ENCODE results near the gene TIMM10B. TPM values are rescaled to one million over a fixed set of nuclear protein-coding genes. Genes with fewer than 3 reads are reported as not detected.

The TIMM10B gene
- total RNA-seq, 1 experiment from 2014 or later = 57.2 TPM

DNA sequence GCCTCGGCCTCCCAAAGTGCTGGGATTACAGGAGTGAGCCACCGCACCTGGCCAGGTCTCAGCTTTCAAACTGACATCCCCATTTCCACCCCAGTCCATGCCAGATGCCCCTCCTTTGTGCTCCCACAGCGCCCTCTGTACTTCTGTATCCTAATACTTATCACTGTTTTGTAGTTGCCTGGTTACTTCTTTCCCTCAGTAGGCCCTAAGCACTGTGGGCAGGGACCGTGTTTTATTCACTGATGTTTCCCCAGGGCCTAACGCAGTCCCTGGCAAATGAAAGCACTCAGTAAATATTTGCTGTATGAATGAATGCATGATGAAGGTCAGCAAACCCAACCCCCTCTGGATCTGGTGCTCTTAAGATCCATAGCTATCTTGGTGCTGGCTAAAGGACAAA, 5.4 kb upstream of the TIMM10B start:
- Histone ChIP-seq H3K4me2 (ENCODE audit: low read depth, low read length, poor library complexity, severe bottlenecking) (no peak overlapping the region), H3K27ac (ENCODE audit: low read length) (no peak overlapping the region), H3K27me3 (ENCODE audit: low read length) (no peaks in the 10 kb centered on the region), H3K36me3 (ENCODE audit: insufficient read depth, low read length) (peaks cover 5% of the 10 kb centered on the region; the same call in 1 of the 2 replicates), H4K20me1 (ENCODE audit: insufficient read depth, low read depth, low read length) (peaks cover 3% of the 10 kb centered on the region), H3K9me2 (replicated peaks; ENCODE audit: insufficient read depth, low read length) (no peaks in the 10 kb centered on the region), H2AFZ (ENCODE audit: low read length) (no peak overlapping the region), H3K4me3 (ENCODE audit: low read length) (no peak overlapping the region), H3K79me2 (ENCODE audit: low read length) (peaks cover 19% of the 10 kb centered on the region), H3K4me1 (ENCODE audit: low read length) (peaks cover 21% of the 10 kb centered on the region), H3K9me3 (ENCODE audit: low read length) (no peaks in the 10 kb centered on the region), H3K9ac (ENCODE audit: low read length) (no peak overlapping the region)
- no peak for DNase-seq

DNA sequence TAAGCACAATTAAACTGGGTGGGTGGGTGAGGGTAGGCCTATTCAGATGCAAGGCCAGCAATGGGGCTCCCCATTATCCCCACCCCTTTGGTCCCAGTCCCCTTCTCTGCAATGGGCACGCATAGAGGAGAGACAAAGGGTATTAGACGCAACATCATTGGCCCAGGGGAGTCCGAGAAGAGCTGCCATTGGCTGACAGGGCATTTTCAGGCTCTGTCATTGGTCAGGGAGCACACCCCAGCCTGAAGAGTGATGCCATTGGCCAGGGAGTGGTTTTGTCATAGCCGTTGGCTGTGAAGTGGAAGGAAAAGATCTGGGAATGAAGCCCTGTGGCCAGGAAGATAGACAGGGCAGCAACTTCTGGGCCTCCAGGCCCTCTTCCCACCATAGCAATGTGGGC, 4.7 kb upstream of the TIMM10B start:
- no peak overlapping the region for H3K9ac ChIP-seq (ENCODE audit: low read length)
- peaks cover 25% of the 10 kb centered on the region for H3K79me2 ChIP-seq (ENCODE audit: low read length)
- H3K36me3 ChIP-seq (ENCODE audit: insufficient read depth, low read length) = peaks cover 5% of the 10 kb centered on the region; the same call in 1 of the 2 replicates
- H3K9me2 ChIP-seq (replicated peaks; ENCODE audit: insufficient read depth, low read length) = no peaks in the 10 kb centered on the region
- peaks cover 21% of the 10 kb centered on the region for H3K4me1 ChIP-seq (ENCODE audit: low read length)
- H3K4me2 ChIP-seq (ENCODE audit: low read depth, low read length, poor library complexity, severe bottlenecking) = no peak overlapping the region
- no peak overlapping the region for H2AFZ ChIP-seq (ENCODE audit: low read length)
- no peak overlapping the region for H3K4me3 ChIP-seq (ENCODE audit: low read length)
- no peak for DNase-seq
- no peak overlapping the region for H3K27ac ChIP-seq (ENCODE audit: low read length)
- H3K27me3 ChIP-seq (ENCODE audit: low read length) = no peaks in the 10 kb centered on the region
- no peaks in the 10 kb centered on the region for H3K9me3 ChIP-seq (ENCODE audit: low read length)
- peaks cover 2% of the 10 kb centered on the region for H4K20me1 ChIP-seq (ENCODE audit: insufficient read depth, low read depth, low read length)

GRCh38 chr11:6480299-6480914, 894 bp upstream of the TIMM10B start:
- Histone ChIP-seq H4K20me1 (ENCODE audit: insufficient read depth, low read depth, low read length) (peaks cover 15% of the 10 kb centered on the region), H3K36me3 (ENCODE audit: insufficient read depth, low read length) (peaks cover 35% of the 10 kb centered on the region), H3K4me2 (ENCODE audit: low read depth, low read length, poor library complexity, severe bottlenecking) (peak overlapping the region; percentile 88), H3K4me1 (ENCODE audit: low read length) (peaks cover 21% of the 10 kb centered on the region), H3K9ac (ENCODE audit: low read length) (peak overlapping the region; percentile 97), H3K4me3 (ENCODE audit: low read length) (peak overlapping the region; percentile 92), H2AFZ (ENCODE audit: low read length) (no peak overlapping the region; the same call in 1 of the 2 replicates), H3K9me2 (replicated peaks; ENCODE audit: insufficient read depth, low read length) (no peaks in the 10 kb centered on the region), H3K9me3 (ENCODE audit: low read length) (no peaks in the 10 kb centered on the region), H3K27me3 (ENCODE audit: low read length) (no peaks in the 10 kb centered on the region), H3K79me2 (ENCODE audit: low read length) (peaks cover 56% of the 10 kb centered on the region), H3K27ac (ENCODE audit: low read length) (no peak overlapping the region)
- DNase-seq = no peak

GRCh38 chr11:6481924-6482275, 599 bp downstream of the TIMM10B start:
- peak overlapping the region; percentile 97 for H3K9ac ChIP-seq (ENCODE audit: low read length)
- H3K27me3 ChIP-seq (ENCODE audit: low read length) = no peaks in the 10 kb centered on the region
- peaks cover 21% of the 10 kb centered on the region for H3K4me1 ChIP-seq (ENCODE audit: low read length)
- peaks cover 56% of the 10 kb centered on the region for H3K79me2 ChIP-seq (ENCODE audit: low read length)
- no peaks in the 10 kb centered on the region for H3K9me2 ChIP-seq (replicated peaks; ENCODE audit: insufficient read depth, low read length)
- DNase-seq = no peak
- no peaks in the 10 kb centered on the region for H3K9me3 ChIP-seq (ENCODE audit: low read length)
- H3K4me2 ChIP-seq (ENCODE audit: low read depth, low read length, poor library complexity, severe bottlenecking) = peak overlapping the region; percentile 88
- peaks cover 15% of the 10 kb centered on the region for H4K20me1 ChIP-seq (ENCODE audit: insufficient read depth, low read depth, low read length)
- H3K4me3 ChIP-seq (ENCODE audit: low read length) = peak overlapping the region; percentile 92
- peaks cover 40% of the 10 kb centered on the region for H3K36me3 ChIP-seq (ENCODE audit: insufficient read depth, low read length)
- H2AFZ ChIP-seq (ENCODE audit: low read length) = no peak overlapping the region
- H3K27ac ChIP-seq (ENCODE audit: low read length) = peak overlapping the region; percentile 68

- H3K9ac ChIP-seq (ENCODE audit: low read length) = peak overlapping the region; percentile 97
- H3K36me3 ChIP-seq (ENCODE audit: insufficient read depth, low read length) = peaks cover 40% of the 10 kb centered on the region
- peaks cover 56% of the 10 kb centered on the region for H3K79me2 ChIP-seq (ENCODE audit: low read length)
- no peaks in the 10 kb centered on the region for H3K9me3 ChIP-seq (ENCODE audit: low read length)
- H3K4me3 ChIP-seq (ENCODE audit: low read length) = peak overlapping the region; percentile 92
- H3K4me2 ChIP-seq (ENCODE audit: low read depth, low read length, poor library complexity, severe bottlenecking) = peak overlapping the region; percentile 88
- peaks cover 21% of the 10 kb centered on the region for H3K4me1 ChIP-seq (ENCODE audit: low read length)
- no peak overlapping the region for H3K27ac ChIP-seq (ENCODE audit: low read length)
- DNase-seq = no peak
- no peak overlapping the region for H2AFZ ChIP-seq (ENCODE audit: low read length)
- no peaks in the 10 kb centered on the region for H3K27me3 ChIP-seq (ENCODE audit: low read length)
- no peaks in the 10 kb centered on the region for H3K9me2 ChIP-seq (replicated peaks; ENCODE audit: insufficient read depth, low read length)
- H4K20me1 ChIP-seq (ENCODE audit: insufficient read depth, low read depth, low read length) = peaks cover 15% of the 10 kb centered on the region
Observed at GRCh38 chr11:6482441-6482840, 1.1 kb downstream of the TIMM10B start.

DNA sequence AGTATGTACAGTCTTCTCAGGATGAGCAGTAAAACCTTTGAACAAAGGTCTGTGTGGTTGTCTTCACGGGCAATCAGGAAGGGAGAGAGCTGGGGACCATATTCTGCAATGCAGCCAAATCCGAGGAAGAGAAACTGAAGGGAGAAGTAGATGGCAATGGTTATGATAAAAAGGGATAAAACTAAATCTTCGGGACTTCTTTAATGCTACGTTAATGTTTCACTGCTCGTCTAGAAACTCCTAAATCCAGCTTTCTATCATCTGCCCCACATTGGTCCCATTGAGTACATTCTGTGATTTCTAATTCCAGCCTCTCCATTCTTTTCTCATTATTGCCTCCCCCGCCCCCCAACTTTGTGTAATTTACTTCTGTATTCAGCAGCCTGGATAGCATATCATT, 1.7 kb downstream of the TIMM10B start:
- Histone ChIP-seq H3K27ac (ENCODE audit: low read length) (no peak overlapping the region), H3K9me2 (replicated peaks; ENCODE audit: insufficient read depth, low read length) (no peaks in the 10 kb centered on the region), H3K79me2 (ENCODE audit: low read length) (peaks cover 56% of the 10 kb centered on the region), H3K4me3 (ENCODE audit: low read length) (peak overlapping the region; percentile 92), H3K27me3 (ENCODE audit: low read length) (no peaks in the 10 kb centered on the region), H2AFZ (ENCODE audit: low read length) (no peak overlapping the region), H3K9me3 (ENCODE audit: low read length) (no peaks in the 10 kb centered on the region), H3K4me1 (ENCODE audit: low read length) (peaks cover 21% of the 10 kb centered on the region), H3K36me3 (ENCODE audit: insufficient read depth, low read length) (peaks cover 42% of the 10 kb centered on the region), H3K4me2 (ENCODE audit: low read depth, low read length, poor library complexity, severe bottlenecking) (peak overlapping the region; percentile 88), H4K20me1 (ENCODE audit: insufficient read depth, low read depth, low read length) (peaks cover 15% of the 10 kb centered on the region), H3K9ac (ENCODE audit: low read length) (0 out of 2 replicates have a peak overlapping the region, but pooled peaks have one; percentile 97)
- no peak for DNase-seq

DNA sequence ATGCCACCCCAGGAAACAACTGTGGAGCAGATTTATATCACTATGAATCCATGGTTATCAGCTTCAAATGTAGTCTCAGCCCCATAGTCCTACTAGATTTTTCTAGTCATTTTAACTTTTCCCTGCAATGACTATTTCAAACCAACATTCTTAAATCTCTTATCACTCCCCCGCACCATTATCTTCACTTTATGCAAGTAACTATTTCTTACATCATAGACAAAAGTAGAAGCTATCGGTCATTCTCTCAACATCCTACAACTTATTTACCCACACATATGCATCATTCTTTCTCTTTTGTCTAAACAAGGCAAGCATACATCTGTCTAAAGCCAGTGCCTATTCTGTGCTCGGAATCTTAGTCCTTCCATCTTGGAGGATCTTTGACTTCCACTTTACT, 4.4 kb downstream of the TIMM10B start:
- no peak for DNase-seq
- Histone ChIP-seq H3K27me3 (ENCODE audit: low read length) (no peaks in the 10 kb centered on the region), H3K4me3 (ENCODE audit: low read length) (no peak overlapping the region), H3K9me3 (ENCODE audit: low read length) (no peaks in the 10 kb centered on the region), H3K4me2 (ENCODE audit: low read depth, low read length, poor library complexity, severe bottlenecking) (no peak overlapping the region), H4K20me1 (ENCODE audit: insufficient read depth, low read depth, low read length) (peaks cover 15% of the 10 kb centered on the region), H3K79me2 (ENCODE audit: low read length) (peaks cover 40% of the 10 kb centered on the region), H2AFZ (ENCODE audit: low read length) (no peak overlapping the region), H3K36me3 (ENCODE audit: insufficient read depth, low read length) (peaks cover 40% of the 10 kb centered on the region), H3K9ac (ENCODE audit: low read length) (no peak overlapping the region), H3K9me2 (replicated peaks; ENCODE audit: insufficient read depth, low read length) (no peaks in the 10 kb centered on the region), H3K4me1 (ENCODE audit: low read length) (peaks cover 11% of the 10 kb centered on the region), H3K27ac (ENCODE audit: low read length) (no peak overlapping the region)

GRCh38 chr11:6486256-6486655, 5.0 kb downstream of the TIMM10B start:
- no peak overlapping the region for H3K9ac ChIP-seq (ENCODE audit: low read length)
- no peak for DNase-seq
- H3K4me2 ChIP-seq (ENCODE audit: low read depth, low read length, poor library complexity, severe bottlenecking) = no peak overlapping the region
- H3K79me2 ChIP-seq (ENCODE audit: low read length) = peaks cover 35% of the 10 kb centered on the region
- no peak overlapping the region for H3K27ac ChIP-seq (ENCODE audit: low read length)
- no peak overlapping the region for H3K4me3 ChIP-seq (ENCODE audit: low read length)
- H2AFZ ChIP-seq (ENCODE audit: low read length) = no peak overlapping the region
- peaks cover 15% of the 10 kb centered on the region; the same call in 1 of the 2 replicates for H4K20me1 ChIP-seq (ENCODE audit: insufficient read depth, low read depth, low read length)
- no peaks in the 10 kb centered on the region for H3K9me2 ChIP-seq (replicated peaks; ENCODE audit: insufficient read depth, low read length)
- H3K4me1 ChIP-seq (ENCODE audit: low read length) = peaks cover 11% of the 10 kb centered on the region
- H3K27me3 ChIP-seq (ENCODE audit: low read length) = no peaks in the 10 kb centered on the region
- no peaks in the 10 kb centered on the region for H3K9me3 ChIP-seq (ENCODE audit: low read length)
- peaks cover 40% of the 10 kb centered on the region for H3K36me3 ChIP-seq (ENCODE audit: insufficient read depth, low read length)

All from Karpas-422 (cell line).